ENCODE measurements around the gene WDR86. TPM values are rescaled to one million over a fixed set of nuclear protein-coding genes. Genes with fewer than 3 reads are reported as not detected.

Gene WDR86
- total and polyA plus RNA-seq, 2 of the 8 experiments (the other 6 are each of a cell fraction or from before 2014, with no cell fraction given): 12.7 to 15.8 TPM

DNA sequence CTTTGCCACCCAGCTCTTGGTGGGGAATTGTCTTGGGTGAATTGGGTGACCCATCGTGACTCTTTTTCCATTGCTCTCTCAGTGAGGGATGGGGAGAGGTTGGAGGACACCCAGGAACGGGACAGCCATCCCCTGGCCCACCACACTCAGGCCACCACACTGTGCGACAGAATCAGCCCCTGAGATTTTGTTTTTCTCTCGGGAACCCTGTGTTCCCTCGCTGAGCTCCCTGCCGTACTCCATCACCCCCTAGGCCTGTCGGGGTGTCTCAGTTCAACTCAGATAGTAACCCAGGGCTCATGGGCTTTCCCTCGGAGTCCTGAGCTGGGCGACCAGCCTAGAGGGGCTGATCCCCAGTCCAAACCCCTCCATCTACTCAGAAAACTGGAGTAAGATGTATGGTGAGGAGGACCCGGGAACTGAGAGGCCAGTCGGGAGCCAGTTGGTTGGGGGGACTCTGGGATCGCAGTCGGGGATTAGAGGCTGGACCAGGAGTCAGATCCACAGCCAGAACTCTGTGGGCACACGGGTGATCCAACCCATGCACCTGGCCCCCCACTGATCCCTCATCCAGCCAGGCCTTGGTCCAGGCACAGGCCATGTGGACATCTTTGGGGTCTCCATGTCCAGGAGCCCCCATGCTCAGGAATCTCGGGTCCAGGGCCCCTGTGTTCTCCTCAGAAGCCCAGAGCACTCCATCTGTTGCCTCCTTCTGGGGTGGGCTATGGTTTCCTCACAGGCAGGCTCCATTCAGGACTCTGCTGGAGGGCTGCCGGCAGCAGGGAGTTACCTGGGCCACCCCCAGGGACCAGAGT, 20.8 kb upstream of the WDR86 start (continued):
- TF ChIP-seq FOSL1 (IDR thresholded peaks at IDR 0.05; ENCODE audit: insufficient read depth, low read depth, low read length): no peak
- TF ChIP-seq PHF8 (conservative IDR thresholded peaks at IDR 0.05; ENCODE audit: low read depth, low read length): no peak
